ENCODE measurements around the gene ZNG1A.

ZNG1A gene

DNA sequence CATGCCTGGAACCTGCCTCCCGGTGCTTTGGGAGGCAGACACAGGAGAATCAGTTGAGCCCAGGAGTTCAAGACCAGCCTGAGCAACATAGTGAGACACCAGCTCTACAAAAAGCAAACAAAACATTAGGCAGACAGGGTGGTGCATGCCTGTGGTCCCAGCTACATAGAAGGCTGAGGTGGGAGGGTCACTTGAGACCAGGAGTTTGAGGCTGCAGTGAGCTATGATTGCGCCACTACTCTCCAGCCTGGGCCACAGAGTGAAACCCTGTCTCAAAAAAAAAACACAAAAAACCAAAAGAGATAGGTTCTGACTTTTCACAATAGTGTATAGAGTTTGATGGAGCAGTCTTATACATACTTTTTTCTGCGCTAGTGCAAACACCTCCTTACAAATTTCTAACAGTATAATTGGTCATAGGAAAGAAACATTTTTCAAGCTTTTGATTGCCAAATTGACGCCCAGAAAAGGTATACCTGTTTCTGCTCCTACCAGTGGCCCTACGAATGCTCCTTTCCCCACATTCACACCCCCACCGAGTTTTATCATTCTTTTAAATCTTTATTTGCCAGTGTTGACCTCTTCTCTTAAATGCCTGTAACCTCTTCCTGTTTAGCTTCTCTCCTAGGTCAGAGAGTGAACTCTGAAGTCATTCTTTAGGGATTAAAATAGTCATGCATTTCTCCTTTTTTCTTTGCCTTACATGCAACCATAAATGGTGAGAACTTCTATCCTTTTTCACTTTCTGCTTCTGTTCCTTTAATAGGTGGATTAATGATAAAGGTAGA is 43.3 kb upstream of the ZNG1A start:
- TF ChIP-seq, protein P1, sequence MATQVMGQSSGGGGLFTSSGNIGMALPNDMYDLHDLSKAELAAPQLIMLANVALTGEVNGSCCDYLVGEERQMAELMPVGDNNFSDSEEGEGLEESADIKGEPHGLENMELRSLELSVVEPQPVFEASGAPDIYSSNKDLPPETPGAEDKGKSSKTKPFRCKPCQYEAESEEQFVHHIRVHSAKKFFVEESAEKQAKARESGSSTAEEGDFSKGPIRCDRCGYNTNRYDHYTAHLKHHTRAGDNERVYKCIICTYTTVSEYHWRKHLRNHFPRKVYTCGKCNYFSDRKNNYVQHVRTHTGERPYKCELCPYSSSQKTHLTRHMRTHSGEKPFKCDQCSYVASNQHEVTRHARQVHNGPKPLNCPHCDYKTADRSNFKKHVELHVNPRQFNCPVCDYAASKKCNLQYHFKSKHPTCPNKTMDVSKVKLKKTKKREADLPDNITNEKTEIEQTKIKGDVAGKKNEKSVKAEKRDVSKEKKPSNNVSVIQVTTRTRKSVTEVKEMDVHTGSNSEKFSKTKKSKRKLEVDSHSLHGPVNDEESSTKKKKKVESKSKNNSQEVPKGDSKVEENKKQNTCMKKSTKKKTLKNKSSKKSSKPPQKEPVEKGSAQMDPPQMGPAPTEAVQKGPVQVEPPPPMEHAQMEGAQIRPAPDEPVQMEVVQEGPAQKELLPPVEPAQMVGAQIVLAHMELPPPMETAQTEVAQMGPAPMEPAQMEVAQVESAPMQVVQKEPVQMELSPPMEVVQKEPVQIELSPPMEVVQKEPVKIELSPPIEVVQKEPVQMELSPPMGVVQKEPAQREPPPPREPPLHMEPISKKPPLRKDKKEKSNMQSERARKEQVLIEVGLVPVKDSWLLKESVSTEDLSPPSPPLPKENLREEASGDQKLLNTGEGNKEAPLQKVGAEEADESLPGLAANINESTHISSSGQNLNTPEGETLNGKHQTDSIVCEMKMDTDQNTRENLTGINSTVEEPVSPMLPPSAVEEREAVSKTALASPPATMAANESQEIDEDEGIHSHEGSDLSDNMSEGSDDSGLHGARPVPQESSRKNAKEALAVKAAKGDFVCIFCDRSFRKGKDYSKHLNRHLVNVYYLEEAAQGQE (IDR thresholded peaks at IDR 0.05; ENCODE audit: insufficient read depth in 1 of 2, low read depth in 2 of 2, low read length in 2 of 2): no peak
- no peak for TF ChIP-seq TAF1 (IDR thresholded peaks at IDR 0.05; ENCODE audit: borderline replicate concordance, insufficient read depth, low read length)

DNA sequence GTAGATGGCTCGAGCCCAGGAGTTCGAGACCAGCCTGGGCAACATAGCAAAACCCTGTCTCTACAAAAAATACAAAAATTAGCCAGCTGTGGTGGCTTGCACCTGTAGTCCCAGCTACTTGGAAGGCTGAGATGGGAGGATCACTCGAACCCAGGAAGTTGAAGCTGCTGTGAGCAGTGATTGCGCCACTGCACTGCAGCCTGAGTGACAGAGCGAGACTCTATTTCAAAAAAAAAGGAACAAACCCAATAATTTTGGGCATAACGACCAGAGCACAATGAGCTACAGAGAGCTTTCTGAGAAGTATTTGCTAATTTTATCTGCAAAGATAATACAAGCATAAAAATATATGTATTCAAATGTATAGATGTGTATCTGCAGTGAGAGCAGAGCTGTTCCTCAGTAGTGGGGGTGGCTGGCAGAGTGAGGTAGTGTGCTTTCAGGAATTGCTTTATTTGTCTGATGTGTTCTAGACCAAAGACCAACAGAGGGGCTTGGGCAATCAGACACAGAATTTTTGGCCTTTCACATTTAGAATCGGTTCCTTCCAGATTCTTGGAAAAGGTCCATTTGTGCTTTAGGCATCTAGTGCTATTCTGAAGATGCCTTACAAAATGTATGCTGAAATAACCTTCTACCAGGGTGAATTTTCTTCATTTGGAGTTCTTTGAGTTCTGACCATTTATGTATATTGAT is 41.0 kb upstream of the ZNG1A start:
- TF ChIP-seq POLR2AphosphoS5 (IDR thresholded peaks at IDR 0.05; ENCODE audit: low read depth, low read length) (no peak), TAF1 (IDR thresholded peaks at IDR 0.05; ENCODE audit: borderline replicate concordance, insufficient read depth, low read length) (no peak), SIN3A (IDR thresholded peaks at IDR 0.05; ENCODE audit: borderline replicate concordance, insufficient read depth, low read length) (no peak), FOXP2 (optimal IDR thresholded peaks at IDR 0.05; ENCODE audit: borderline replicate concordance, extremely low read depth, extremely low read length, insufficient read depth) (no peak)
- TF ChIP-seq, protein P1 (IDR thresholded peaks at IDR 0.05; ENCODE audit: insufficient read depth in 1 of 2, low read depth in 2 of 2, low read length in 2 of 2): no peak

DNA sequence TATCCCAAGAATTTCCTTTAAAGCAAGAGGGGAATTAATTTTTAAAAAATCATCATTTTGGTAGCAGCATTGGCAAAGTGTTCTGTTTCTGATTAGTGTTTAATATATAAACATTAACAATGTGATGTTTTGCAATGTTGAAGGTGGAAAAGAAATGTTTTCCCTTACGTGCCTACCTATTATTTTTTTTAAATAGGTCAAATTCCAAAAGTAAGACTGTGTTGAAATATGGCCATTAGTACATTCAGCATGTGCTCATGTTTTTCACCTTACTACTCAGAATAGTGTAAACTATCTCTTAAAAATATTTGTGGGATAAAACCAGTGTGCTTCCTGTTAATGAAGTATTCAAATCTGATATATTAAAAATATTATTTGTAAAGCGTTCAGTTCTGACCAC is 39.1 kb upstream of the ZNG1A start:
- TF ChIP-seq, protein P1 (IDR thresholded peaks at IDR 0.05; ENCODE audit: insufficient read depth in 1 of 2, low read depth in 2 of 2, low read length in 2 of 2): no peak
- TF ChIP-seq POLR2AphosphoS5 (IDR thresholded peaks at IDR 0.05; ENCODE audit: low read depth, low read length) (no peak), TAF1 (IDR thresholded peaks at IDR 0.05; ENCODE audit: borderline replicate concordance, insufficient read depth, low read length) (no peak), SIN3A (IDR thresholded peaks at IDR 0.05; ENCODE audit: borderline replicate concordance, insufficient read depth, low read length) (no peak), FOXP2 (optimal IDR thresholded peaks at IDR 0.05; ENCODE audit: borderline replicate concordance, extremely low read depth, extremely low read length, insufficient read depth) (no peak)

DNA sequence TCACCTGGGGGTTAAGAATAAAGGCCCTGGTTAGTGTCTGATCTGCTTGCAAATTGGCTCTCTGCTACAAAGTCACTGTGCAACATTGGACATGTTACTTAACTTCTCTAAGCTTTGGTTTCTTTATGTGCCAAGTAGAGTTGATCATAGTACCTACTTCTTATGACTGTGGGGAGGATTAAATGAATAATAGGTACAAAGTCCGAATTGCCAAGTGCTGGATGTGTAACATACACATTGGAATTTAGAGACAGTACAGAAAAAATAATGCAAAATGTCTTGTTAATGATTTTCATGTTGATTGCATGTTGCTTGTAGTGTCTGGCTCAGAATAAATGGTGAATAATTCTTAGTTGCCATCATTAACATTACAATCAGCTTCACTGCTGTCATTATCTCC is 38.0 kb upstream of the ZNG1A start:
- TF ChIP-seq TAF1 (IDR thresholded peaks at IDR 0.05; ENCODE audit: borderline replicate concordance, insufficient read depth, low read length) (no peak), POLR2AphosphoS5 (IDR thresholded peaks at IDR 0.05; ENCODE audit: low read depth, low read length) (no peak), FOXP2 (optimal IDR thresholded peaks at IDR 0.05; ENCODE audit: borderline replicate concordance, extremely low read depth, extremely low read length, insufficient read depth) (no peak), SIN3A (IDR thresholded peaks at IDR 0.05; ENCODE audit: borderline replicate concordance, insufficient read depth, low read length) (no peak)
- TF ChIP-seq, protein P1 (IDR thresholded peaks at IDR 0.05; ENCODE audit: insufficient read depth in 1 of 2, low read depth in 2 of 2, low read length in 2 of 2): no peak

Measured in PFSK-1 (cell line).